ENCODE measurements around the gene TRAF4.
"Not testable (repeated sequence)": the region's sequence is repeated elsewhere in the genome, so short reads cannot be mapped to it uniquely, and the experiment has no call there.

The TRAF4 gene

DNA sequence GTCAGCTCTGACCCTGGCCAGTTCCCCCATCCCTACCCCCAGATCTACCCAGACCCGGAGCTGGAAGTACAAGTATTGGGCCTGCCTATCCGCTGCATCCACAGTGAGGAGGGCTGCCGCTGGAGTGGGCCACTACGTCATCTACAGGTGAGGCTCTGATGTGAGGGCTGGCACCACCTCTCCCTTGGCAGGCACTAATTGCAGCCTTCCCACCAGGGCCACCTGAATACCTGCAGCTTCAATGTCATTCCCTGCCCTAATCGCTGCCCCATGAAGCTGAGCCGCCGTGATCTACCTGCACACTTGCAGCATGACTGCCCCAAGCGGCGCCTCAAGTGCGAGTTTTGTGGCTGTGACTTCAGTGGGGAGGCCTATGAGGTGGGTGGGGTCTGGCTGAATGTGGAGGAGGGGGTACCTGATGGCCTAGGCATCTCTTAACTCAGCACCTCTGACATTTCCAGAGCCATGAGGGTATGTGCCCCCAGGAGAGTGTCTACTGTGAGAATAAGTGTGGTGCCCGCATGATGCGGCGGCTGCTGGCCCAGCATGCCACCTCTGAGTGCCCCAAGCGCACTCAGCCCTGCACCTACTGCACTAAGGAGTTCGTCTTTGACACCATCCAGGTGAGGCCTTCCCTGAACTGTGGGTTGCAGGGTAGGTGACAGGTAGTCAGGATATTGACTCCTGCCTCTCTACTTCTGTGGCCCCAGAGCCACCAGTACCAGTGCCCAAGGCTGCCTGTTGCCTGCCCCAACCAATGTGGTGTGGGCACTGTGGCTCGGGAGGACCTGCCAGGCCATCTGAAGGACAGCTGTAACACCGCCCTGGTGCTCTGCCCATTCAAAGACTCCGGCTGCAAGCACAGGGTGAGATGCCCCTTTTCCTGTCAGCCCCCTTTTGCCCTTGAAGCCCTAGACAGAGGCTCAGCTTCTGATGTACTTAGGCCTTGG, 4.3 kb downstream of the TRAF4 start:
- DNase-seq (ENCODE audit: low read depth, low spot score), result no peak

DNA sequence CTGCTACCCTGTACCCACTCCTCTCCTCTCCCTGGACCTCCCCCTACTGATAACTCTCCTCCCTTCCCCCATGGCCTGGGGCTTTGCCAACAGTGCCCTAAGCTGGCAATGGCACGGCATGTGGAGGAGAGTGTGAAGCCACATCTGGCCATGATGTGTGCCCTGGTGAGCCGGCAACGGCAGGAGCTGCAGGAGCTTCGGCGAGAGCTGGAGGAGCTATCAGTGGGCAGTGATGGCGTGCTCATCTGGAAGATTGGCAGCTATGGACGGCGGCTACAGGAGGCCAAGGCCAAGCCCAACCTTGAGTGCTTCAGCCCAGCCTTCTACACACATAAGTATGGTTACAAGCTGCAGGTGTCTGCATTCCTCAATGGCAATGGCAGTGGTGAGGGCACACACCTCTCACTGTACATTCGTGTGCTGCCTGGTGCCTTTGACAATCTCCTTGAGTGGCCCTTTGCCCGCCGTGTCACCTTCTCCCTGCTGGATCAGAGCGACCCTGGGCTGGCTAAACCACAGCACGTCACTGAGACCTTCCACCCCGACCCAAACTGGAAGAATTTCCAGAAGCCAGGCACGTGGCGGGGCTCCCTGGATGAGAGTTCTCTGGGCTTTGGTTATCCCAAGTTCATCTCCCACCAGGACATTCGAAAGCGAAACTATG, 5.2 kb downstream of the TRAF4 start:
- DNase-seq (ENCODE audit: low read depth, low spot score), result no peak

DNA sequence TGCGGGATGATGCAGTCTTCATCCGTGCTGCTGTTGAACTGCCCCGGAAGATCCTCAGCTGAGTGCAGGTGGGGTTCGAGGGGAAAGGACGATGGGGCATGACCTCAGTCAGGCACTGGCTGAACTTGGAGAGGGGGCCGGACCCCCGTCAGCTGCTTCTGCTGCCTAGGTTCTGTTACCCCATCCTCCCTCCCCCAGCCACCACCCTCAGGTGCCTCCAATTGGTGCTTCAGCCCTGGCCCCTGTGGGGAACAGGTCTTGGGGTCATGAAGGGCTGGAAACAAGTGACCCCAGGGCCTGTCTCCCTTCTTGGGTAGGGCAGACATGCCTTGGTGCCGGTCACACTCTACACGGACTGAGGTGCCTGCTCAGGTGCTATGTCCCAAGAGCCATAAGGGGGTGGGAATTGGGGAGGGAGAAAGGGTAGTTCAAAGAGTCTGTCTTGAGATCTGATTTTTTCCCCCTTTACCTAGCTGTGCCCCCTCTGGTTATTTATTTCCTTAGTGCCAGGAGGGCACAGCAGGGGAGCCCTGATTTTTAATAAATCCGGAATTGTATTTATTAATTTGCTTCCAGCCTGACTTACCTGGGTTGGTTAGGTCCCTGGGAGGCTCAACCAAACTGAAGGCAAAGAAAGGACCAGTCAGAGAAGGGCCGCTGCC, 5.8 kb downstream of the TRAF4 start:
- DNase-seq (ENCODE audit: low read depth, low spot score), result no peak

DNA sequence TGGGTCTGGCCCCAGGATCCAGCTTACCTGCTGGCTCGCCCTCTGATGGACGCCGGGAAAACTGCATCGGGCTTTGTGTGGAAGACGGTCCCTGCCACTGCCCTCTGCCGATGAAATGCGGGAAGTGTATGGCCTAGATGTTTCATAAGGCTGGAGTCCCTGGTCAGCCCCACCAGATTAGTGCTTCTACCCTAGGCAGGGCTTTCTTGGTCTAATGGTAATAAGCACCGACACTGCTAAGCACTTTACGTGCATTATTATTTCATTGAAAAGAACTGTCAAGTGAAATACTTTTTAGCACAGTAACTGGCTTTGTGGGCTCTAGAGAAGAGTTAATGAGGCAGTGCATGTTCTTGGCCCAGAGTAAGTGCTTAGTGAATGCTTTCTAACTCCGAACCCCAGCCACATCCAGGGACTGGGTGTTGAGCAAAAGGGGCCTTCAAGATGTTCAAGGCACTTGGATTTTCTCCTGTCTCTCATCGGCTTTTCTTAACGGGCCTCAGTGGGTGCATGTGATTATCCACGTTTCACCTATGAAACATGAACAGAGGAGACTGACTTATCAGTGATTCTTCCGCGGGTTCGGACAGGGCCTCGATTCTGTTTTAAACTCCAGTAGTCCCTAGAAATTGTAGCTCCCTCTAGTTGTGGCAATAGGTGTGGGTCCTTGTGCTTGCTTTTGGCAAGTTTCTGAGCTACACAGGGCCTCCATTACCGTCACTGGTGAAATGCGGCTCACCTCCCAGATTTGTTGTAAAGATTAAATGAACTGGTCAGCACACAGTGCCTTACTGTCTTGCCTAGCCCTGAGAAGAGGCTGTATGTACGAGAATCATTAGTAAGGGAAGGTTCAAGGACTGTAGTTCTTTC, 6.6 kb downstream of the TRAF4 start:
- peak; percentile 77 for DNase-seq (ENCODE audit: low read depth, low spot score)

GRCh38 chr17:28751600-28752366, 8.0 kb downstream of the TRAF4 start:
- DNase-seq (ENCODE audit: low read depth, low spot score), result no peak

DNA sequence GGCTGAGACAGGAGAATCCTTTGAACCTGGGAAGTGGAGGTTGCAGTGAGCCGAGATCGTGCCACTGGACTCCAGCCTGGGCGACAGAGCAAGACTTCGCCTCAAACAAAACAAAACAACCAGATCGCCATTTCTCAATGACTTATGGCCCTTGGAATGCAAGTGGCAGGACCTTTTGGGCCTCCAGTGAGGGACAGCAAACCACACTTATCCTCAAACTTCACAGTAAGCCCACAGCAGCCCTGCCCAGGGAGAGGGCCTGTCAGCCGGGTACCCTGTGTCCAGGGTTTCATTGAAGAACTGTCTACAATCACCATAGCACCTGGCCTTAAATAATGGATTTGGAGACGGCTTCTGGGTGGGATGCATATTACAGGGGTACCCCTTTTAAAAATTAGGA, 11.7 kb downstream of the TRAF4 start:
- no peak for DNase-seq (ENCODE audit: low read depth, low spot score)

DNA sequence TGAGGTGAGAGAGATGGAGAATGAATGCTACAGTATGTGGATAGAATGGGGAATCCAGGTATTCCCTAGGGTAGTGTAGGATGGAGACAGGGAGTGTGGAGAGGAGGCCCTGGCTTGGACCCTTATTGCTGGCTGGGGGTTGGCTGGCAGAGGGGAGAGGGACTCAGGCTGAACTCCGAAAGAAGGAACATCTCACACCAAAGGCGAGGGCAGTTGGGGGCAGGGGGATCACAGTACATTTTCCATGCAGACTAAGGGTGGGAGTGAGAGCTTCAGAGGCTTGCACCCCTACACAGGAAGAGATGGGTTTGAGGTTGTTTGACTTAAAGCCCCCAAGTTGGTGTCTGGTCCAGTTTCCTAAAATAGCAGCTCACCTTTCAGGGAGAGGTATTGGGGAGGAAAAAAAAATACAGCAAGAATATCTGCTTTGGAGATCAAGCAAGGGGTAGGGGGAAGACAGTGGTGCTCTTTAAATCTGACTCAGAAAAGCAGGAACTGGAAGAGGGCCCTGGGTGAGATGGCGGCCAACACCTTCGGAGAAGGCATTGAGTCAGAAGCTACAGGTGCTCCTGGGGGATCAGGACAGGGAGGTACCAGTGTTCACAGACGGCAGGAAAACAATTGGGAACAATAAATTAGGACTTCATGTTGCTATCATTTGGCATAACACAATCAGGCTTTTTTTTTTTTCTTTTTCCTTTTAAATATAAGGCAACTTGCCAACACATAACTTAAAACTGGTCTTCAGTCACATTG, 12.4 kb downstream of the TRAF4 start:
- DNase-seq (ENCODE audit: low read depth, low spot score), result no peak

- no peak for DNase-seq (ENCODE audit: low read depth, low spot score)
Observed at GRCh38 chr17:28758411-28759121, 14.8 kb downstream of the TRAF4 start.

- DNase-seq (ENCODE audit: low read depth, low spot score), result no peak
Observed at GRCh38 chr17:28759256-28759865, 15.6 kb downstream of the TRAF4 start.

- no peak for DNase-seq (ENCODE audit: low read depth, low spot score)
Observed at GRCh38 chr17:28760601-28761562, 17.1 kb downstream of the TRAF4 start.

DNA sequence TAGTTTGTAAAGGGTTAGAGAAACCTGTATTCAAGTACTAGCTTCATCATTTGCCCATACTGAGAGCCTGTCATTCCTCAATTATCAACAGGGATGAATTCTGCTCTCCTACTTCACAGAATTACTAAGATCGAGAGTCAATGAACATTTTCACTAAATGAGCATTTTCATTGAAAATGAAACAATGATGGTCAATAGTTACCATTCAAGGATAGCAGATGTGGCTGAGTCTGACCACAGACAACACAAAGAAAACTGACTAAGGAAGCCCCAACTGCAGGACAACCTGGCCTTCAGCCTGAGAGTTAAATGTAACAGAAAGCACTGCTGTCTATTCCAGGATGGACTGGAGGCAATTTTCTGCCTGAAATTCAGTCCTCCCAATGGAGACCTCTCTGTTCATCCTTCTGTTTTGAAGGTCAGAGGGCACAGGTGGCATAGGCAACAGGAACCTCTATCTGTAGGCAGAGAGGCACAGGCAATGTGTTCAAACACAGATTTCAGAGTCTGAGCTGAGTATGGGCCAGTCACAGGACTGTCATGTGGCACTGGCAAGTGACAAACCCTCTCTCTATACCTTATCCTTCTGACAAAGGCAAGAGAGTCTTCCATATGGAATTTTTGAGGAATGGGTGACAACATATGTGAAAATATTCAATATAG, 19.5 kb downstream of the TRAF4 start:
- DNase-seq (ENCODE audit: low read depth, low spot score), result no peak

GRCh38 chr17:28763804-28764266, 20.0 kb downstream of the TRAF4 start:
- DNase-seq (ENCODE audit: low read depth, low spot score), result peak; percentile 47

DNA sequence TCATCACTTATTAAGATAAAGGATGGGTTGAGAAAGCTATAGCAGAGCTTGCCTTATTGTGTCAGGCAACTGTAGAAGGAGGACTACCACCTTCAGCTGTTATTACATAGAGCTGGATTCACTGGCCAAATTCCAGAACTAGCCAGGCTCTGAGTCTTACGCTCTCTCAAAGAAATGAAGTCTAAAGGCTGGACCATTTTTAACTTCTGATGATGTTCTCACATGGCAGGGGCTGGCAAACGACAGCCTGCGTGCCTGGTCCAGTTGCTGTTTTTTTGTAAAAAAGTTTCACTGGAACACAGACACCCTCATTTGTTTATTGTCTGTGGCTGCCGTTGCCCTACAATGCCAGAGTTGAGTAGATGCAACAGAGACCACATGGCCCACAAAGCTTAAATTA, 21.2 kb downstream of the TRAF4 start:
- DNase-seq (ENCODE audit: low read depth, low spot score), result no peak

GRCh38 chr17:28773736-28774135, 29.9 kb downstream of the TRAF4 start:
- DNase-seq (ENCODE audit: low read depth, low spot score), result no peak

GRCh38 chr17:28774206-28774605, 30.4 kb downstream of the TRAF4 start:
- no peak for DNase-seq (ENCODE audit: low read depth, low spot score)

DNA sequence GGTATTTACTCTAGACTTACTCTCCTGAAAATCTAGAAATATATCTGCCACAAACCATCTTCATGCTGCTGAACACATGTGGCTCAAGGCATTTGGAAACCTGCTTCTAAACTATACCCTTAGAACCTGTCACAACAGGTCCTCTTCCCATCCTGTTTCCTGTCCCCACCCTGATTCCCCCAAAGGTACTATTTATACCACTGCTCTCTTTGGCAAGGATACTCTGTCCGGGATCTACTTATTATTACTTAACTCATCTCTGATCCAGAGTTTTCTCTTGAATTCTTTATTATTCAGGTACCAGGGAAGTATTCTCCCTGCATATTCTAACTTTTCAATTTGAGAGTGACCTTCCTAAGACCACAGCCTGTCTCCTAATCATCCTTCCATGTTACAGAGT, 33.4 kb downstream of the TRAF4 start:
- DNase-seq (ENCODE audit: low read depth, low spot score), result no peak

DNA sequence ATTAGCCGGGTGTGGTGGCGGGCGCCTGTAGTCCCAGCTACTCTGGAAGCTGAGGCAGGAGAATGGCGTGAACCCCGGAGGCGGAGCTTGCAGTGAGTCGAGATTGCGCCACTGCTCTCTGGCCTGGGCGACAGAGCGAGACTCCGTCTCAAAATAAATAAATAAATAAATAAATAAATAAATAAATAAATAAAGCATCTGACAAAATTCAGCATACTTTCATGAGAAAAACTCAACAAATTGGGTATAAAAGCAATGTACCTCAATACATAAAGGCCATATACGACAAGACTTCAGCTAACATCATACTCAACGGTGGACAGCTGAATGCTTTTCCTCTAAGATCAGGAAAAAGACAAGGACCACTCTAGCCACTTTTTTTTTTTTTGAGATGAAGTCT, 35.8 kb downstream of the TRAF4 start:
- not testable (repeated sequence) for DNase-seq (ENCODE audit: low read depth, low spot score)
